Measurements from ENCODE around the gene KRT26. TPM values are rescaled to one million over a fixed set of nuclear protein-coding genes. Genes with fewer than 3 reads are reported as not detected.

Gene KRT26
- total and polyA plus RNA-seq, 2 donors (not counting 1 experiment from before 2014, with no cell fraction given): not detected

GRCh38 chr17:40734018-40734417 lies 38.0 kb downstream of the KRT26 start:
- Mint-ChIP-seq H3K27ac (no peak overlapping the region), H3K4me3 (no peak overlapping the region), H3K9me3 (ENCODE audit: insufficient read depth) (no peaks in the 10 kb centered on the region), H3K4me1 (peaks cover 3% of the 10 kb centered on the region), H3K27me3 (peaks cover 7% of the 10 kb centered on the region)
- ChIA-PET CTCF (no interaction called here), POLR2A (no interaction called here)
- intact Hi-C loops (cut with micrococcal nuclease): no loop called here
- WGBS (ENCODE audit: insufficient coverage): 93% methylated on average over 6 of the region's 6 CpGs
- ATAC-seq (ENCODE audit: low read depth) (no peak), DNase-seq (no peak)
- no peaks in the 10 kb centered on the region for H3K4me1 ChIP-seq (ENCODE audit: control insufficient read depth in 2 of 2, insufficient read depth in 2 of 2, low read length in 2 of 2)
- H3K79me2 ChIP-seq (ENCODE audit: control insufficient read depth, insufficient read depth, low read length): no peaks in the 10 kb centered on the region
- no peak overlapping the region for H2AFZ ChIP-seq (ENCODE audit: insufficient read depth, low read depth, low read length, poor library complexity, severe bottlenecking)
- peaks cover 0 to 3% (median 0%) of the 10 kb centered on the region in 3 donors for H3K9me3 ChIP-seq (ENCODE audit: control extremely low read depth in 1 of 3, control insufficient read depth in 2 of 3, insufficient read depth in 1 of 3, low read length in 2 of 3)
- no peak overlapping the region for H3K9ac ChIP-seq (ENCODE audit: low read length)
- no peaks in the 10 kb centered on the region for H3K36me3 ChIP-seq (replicated peaks in 1 of 2; ENCODE audit: control extremely low read depth in 1 of 2, control insufficient read depth in 1 of 2, extremely low read depth in 1 of 2, insufficient read depth in 2 of 2, low read length in 1 of 2)
- no peak overlapping the region for H3K4me2 ChIP-seq (replicated peaks; ENCODE audit: low read depth, low read length, poor library complexity, severe bottlenecking)
- H4K20me1 ChIP-seq (ENCODE audit: control insufficient read depth, insufficient read depth, low read length, poor library complexity, severe bottlenecking): no peaks in the 10 kb centered on the region
- no peak for TF ChIP-seq EZH2 (IDR thresholded peaks at IDR 0.05; ENCODE audit: borderline replicate concordance, insufficient read depth, low read depth, low read length, poor library complexity, severe bottlenecking)
- TF ChIP-seq CTCF (IDR thresholded peaks at IDR 0.05): no peak
- H3K27ac ChIP-seq (ENCODE audit: low read length in 2 of 2): no peak overlapping the region
- peaks cover 0 to 6% (median 2%) of the 10 kb centered on the region in 4 experiments for H3K27me3 ChIP-seq (replicated peaks in 1 of 4; ENCODE audit: control extremely low read depth in 1 of 4, control insufficient read depth in 3 of 4, insufficient read depth in 4 of 4, low read length in 3 of 4)
- H3K4me3 ChIP-seq (ENCODE audit: control extremely low read depth in 1 of 5, extremely low read depth in 1 of 5, insufficient read depth in 1 of 5, low read depth in 2 of 5, low read length in 4 of 5): no peak overlapping the region

GRCh38 chr17:40730970-40731369 lies 41.0 kb downstream of the KRT26 start:
- H3K36me3 ChIP-seq (replicated peaks in 1 of 2; ENCODE audit: control extremely low read depth in 1 of 2, control insufficient read depth in 1 of 2, extremely low read depth in 1 of 2, insufficient read depth in 2 of 2, low read length in 1 of 2): no peaks in the 10 kb centered on the region
- TF ChIP-seq EZH2 (IDR thresholded peaks at IDR 0.05; ENCODE audit: borderline replicate concordance, insufficient read depth, low read depth, low read length, poor library complexity, severe bottlenecking): no peak
- TF ChIP-seq CTCF (IDR thresholded peaks at IDR 0.05): no peak
- no peak overlapping the region for H3K9ac ChIP-seq (ENCODE audit: low read length)
- DNase-seq (no peak), ATAC-seq (ENCODE audit: low read depth) (no peak)
- ChIA-PET CTCF (no interaction called here), POLR2A (no interaction called here)
- Mint-ChIP-seq H3K4me1 (peaks cover 22% of the 10 kb centered on the region), H3K9me3 (ENCODE audit: insufficient read depth) (no peaks in the 10 kb centered on the region), H3K27me3 (no peaks in the 10 kb centered on the region), H3K4me3 (no peak overlapping the region), H3K27ac (no peak overlapping the region)
- 100% methylated on average over 1 of the region's 1 CpG for WGBS (ENCODE audit: insufficient coverage)
- H3K27ac ChIP-seq (ENCODE audit: low read length in 2 of 2): no peak overlapping the region
- H3K79me2 ChIP-seq (ENCODE audit: control insufficient read depth, insufficient read depth, low read length): no peaks in the 10 kb centered on the region
- no peak overlapping the region for H2AFZ ChIP-seq (ENCODE audit: insufficient read depth, low read depth, low read length, poor library complexity, severe bottlenecking)
- peaks cover 0 to 3% (median 2%) of the 10 kb centered on the region in 4 experiments for H3K27me3 ChIP-seq (replicated peaks in 1 of 4; ENCODE audit: control extremely low read depth in 1 of 4, control insufficient read depth in 3 of 4, insufficient read depth in 4 of 4, low read length in 3 of 4)
- no peak overlapping the region for H3K4me2 ChIP-seq (replicated peaks; ENCODE audit: low read depth, low read length, poor library complexity, severe bottlenecking)
- H3K9me3 ChIP-seq (ENCODE audit: control extremely low read depth in 1 of 3, control insufficient read depth in 2 of 3, insufficient read depth in 1 of 3, low read length in 2 of 3): peaks cover 0 to 3% (median 0%) of the 10 kb centered on the region in 3 donors
- no peak overlapping the region for H3K4me3 ChIP-seq (ENCODE audit: control extremely low read depth in 1 of 5, extremely low read depth in 1 of 5, insufficient read depth in 1 of 5, low read depth in 2 of 5, low read length in 4 of 5)
- intact Hi-C loops (cut with micrococcal nuclease): no loop called here
- no peaks in the 10 kb centered on the region for H4K20me1 ChIP-seq (ENCODE audit: control insufficient read depth, insufficient read depth, low read length, poor library complexity, severe bottlenecking)
- peaks cover 20% of the 10 kb centered on the region in 2 donors for H3K4me1 ChIP-seq (ENCODE audit: control insufficient read depth in 2 of 2, insufficient read depth in 2 of 2, low read length in 2 of 2)

Measured in B cell (primary cell).